Dermis lymphatic vessel endothelial cell (primary cell): ENCODE data around the gene LMNTD2. TPM values are rescaled to one million over a fixed set of nuclear protein-coding genes. Genes with fewer than 3 reads are reported as not detected.

Experiments
- total RNA-seq: library from RNA; depleted of rRNA; stranded (reverse); fragments of >200 nt; gene quantifications from 2 replicates; pipeline ENCODE4 v1.2.1, GENCODE V29; 2014

Gene LMNTD2, protein sequence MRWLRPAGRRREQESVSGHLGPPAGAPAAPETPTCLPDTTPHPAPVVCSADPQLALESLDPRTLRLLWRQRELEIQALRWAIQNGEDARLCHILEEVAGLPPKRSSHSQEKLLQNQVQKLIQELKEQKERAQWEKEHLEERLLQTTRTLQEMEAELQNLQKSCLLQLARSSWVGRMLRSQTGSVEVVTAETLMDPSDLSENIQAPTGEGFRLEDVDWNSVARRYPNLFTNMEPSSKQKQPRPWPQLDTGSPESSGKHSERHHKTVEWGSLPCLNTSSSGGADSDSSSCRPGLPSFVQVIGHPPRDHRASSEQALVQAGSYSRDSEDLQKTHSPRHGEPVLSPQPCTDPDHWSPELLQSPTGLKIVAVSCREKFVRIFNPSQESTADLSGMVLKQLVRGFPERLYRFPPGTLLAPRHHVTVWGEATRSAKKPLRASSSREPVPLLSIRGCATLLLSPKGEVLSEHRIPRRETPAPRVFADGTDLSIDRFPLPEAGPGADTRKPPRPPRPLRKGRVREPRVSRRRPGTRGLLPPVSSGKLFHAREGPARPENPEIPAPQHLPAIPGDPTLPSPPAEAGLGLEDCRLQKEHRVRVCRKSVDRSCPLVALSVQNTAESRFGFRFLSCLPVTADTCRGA
- 1.5 and 1.7 TPM in 2 replicates for total RNA-seq

DNA sequence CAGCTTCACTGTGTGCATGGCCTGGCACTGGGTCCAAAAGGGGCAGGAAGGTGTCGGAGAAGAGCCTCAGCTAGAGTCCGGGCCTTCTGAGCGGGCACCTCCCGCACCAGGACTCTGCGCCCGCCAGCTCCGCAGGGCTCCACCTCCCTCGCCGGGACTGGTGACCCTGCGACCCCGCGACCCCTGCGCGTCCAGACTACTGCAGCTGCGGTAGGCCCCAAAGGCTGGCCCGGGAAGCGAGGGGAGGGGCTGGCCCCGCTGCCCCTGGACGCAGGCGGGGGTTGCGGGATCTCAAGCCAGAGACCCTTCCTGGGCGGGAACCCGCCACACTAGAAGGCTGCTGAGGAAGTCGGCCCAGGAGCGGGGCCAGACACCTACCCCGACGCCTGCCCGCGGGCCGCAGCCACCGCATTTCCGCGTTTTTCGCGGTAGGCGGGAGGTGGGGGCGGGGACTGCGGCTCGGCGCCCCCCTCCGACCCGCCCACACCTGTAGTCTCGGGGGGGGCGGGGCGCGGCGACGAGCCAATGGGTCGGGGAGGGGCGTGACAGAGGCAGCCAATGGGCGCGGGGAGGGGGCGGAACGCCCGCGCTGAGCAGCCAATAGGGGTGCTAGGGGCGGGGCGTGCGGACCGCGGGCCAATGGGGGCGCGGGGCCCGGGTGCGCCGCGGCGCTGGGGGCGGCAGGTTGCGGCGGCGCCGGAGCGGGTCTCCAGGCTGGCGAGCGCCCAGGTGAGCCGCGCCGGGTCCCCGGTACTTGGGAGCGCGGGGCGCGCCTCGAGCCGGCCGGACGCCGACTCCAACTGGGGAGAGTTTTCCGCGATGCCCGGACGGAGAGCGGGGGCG, at the start of gene LMNTD2, which contains the start of gene RASSF7:
TSS of gene LMNTD2 (minus strand) at position 434 of the 843 bp plus-strand sequence. CDS start at position 412, 22 bp downstream.
TSS of gene RASSF7 (plus strand) at position 666 of the 843 bp plus-strand sequence. CDS start 799 bp downstream, outside the sequence.

DNA sequence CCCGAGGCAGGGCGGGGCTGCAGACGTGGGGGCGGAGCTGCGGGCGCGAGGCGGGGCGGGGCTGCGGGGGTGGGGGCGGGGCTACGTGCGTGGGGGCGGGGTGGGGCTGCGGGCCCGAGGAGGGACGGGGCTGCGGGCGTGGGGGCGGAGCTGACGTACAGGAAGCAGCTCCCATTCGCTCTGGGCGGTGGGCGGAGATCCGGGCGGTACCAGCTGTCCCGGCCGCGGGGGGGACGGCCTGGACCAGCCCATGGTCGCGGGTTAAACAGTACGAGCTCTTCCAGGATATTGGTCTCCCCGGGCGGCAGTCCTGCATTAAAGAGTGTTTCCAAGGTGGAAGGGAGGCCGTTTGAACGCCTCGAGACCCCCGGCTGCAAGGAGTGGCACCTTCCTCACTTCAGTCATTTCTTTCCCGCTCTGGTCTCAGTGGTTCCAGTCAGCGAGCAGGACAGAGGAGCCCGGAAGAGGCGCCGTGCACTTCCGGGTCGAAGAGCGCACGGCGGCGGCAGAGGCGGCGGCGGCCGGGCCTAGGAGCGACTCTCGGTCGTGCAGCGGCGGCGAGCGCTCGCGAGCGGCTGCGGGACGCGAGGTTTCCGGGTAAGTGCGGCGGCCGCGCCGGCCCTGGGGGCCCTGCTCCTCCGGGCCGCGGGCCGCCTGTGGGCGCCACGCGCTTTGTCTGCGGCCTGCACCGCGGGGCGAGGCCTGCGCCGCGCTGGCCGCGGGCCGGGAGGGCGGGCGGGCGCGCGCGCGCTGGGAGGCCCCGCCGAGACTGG, 15.6 kb upstream of the LMNTD2 start, which contains the start of gene PHRF1:
TSS of gene PHRF1 (plus strand) at position 475 of the 773 bp plus-strand sequence. CDS start 5,043 bp downstream, outside the sequence.

DNA sequence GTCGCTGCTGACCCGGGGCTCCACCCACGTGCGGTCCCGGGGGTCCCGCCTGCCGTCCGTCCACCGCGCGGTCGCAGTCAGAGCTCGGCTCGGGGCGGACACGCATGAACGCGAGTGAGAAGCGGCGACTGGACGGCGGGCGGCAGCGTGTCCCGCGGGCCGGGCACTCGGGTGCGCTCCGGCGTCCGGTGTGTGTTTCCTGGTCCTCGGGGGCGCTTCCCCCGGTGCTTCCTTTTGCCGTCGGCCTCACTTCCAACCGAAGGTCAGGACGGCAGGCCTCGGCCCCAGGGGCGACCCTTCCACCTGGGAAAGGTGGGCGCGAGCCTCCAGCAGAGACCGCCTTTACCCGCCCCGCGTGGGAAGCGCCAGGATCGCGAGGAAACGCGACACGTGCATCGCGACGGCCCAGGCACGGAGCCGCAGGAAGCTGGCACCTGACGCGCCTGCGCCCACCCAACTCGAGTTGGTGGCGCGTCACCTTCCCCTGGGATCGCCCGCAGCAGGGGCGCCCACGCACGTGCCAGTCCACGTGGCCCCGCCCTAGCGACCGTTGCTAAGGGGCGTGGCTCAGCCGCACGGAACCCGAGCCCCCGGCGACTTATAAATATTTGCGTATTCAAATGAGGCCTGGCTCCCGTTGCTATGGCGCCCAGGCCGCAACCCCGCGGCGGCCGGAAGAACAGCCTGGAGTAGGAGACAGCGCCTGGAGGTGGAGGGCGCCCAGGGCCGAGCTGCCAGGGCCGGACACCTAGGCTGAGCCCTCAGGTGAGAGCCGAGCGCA, 23.5 kb downstream of the LMNTD2 start, which contains the start of gene LRRC56:
TSS of gene LRRC56 (plus strand) at position 687 of the 781 bp plus-strand sequence. CDS start 3,158 bp downstream, outside the sequence.

DNA sequence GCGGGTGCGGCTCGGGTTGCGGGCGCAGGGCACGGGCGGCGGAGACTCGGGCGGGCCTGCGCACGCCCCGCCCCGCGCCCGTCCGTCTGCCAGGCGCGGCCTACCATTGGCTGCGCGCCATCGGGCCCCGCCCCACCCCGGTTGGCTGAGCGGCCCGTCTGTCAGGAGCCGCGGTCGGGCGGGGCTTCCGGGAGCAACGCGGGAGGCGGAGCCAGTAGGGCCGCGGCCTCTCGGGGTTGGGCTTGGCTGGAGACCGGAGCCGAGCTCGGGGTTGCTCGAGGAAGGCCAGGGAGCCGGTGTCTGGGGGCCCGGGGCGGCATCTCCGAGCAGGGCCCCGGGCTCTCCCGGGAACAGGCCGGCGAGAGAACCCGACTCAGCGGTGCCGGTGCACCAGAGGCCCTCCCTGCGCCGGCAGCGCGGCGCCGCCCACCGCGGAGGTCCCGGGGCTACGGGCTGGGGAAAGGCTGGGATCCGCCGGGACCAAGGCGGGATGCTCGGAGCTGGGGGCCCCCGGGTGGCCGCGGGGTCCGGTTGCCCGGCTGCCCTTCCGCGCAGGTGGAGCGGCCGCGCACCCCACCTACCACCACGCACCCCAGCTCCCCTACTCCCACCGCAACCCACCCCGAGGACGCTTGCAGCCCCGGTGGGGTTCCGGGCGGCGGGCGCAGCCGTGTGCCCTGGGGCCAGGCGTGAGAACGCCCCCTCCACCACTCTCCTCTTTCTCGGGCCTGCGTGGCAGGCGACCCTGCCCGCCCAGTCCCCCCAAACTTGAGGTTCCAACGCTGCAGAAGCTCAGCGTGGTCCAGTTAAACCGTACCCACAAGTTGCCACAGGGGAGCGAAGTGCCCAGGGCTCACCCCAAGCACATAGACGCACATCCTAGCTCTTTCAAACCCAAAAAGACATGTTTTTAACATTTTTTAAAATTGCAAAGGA, 24.8 kb downstream of the LMNTD2 start, which contains the start of gene HRAS:
TSS of gene HRAS (minus strand) at position 58 of the 936 bp plus-strand sequence.

DNA sequence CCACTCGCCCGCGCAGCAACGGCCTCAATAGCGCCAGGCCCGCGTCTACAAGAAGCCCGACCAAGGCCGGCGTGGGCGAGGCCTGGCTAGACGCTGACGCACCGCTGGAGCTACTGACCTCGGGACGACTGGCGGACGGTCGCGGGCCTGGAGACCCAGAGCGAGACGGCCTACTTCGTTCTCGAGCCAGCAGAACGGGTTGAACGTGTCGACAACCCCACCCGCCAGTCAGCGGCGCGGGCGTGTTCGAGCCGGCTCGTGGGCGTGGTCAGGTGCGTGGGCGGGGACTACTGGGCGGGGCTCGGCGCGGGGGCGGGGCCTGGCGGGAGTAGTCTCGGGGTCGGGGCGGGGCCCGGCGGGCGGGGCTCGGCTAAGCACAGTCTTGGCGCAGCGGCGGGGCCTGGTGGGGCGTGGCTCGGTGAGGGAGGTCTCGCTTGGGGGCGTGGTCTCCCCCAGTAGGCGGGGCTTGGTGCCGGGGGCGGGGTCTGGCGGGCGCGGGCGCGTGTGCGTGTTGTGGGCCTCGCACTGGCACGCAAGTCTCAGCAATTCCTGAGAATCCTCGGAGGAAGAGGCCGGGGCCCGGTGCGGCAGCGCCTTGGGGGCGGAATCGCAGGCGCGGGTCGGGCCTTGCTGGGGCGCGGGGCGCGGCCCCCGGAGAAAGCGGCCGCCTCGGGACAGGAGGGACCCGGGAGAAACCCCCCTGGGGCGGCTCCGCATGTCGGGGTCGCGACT, 53.4 kb downstream of the LMNTD2 start, which contains the start of gene RNH1:
TSS of gene RNH1 (minus strand) at position 248 of the 732 bp plus-strand sequence. CDS start 5,080 bp downstream, outside the sequence.

Other genes with a start within 250 kb of the LMNTD2 start
- gene IFITM1, start 246.7 kb downstream of the LMNTD2 start, total RNA-seq: 0.09 and 0.65 TPM in 2 replicates
- gene IFITM3, start 239.9 kb downstream of the LMNTD2 start, total RNA-seq: 33.5 and 44.5 TPM in 2 replicates
- gene B4GALNT4, start 191.2 kb downstream of the LMNTD2 start, total RNA-seq: 0.09 and 1.4 TPM in 2 replicates
- 0.11 and 0.26 TPM in 2 replicates for gene PKP3, start 166.5 kb downstream of the LMNTD2 start, total RNA-seq
- gene SIGIRR, start 145.7 kb downstream of the LMNTD2 start, total RNA-seq: 32.7 and 35.2 TPM in 2 replicates
- 0.69 and 0.76 TPM in 2 replicates for gene ANO9, start 118.7 kb downstream of the LMNTD2 start, total RNA-seq
- 31.1 TPM in 2 replicates for gene PTDSS2, start 110.5 kb downstream of the LMNTD2 start, total RNA-seq
- 187 and 237 TPM in 2 replicates for gene RNH1, start 53.5 kb downstream of the LMNTD2 start, total RNA-seq
- 34.2 and 39.2 TPM in 2 replicates for gene HRAS, start 25.2 kb downstream of the LMNTD2 start, total RNA-seq
- 0.34 and 0.43 TPM in 2 replicates for gene LRRC56, start 23.2 kb downstream of the LMNTD2 start, total RNA-seq
- gene RASSF7, start 232 bp upstream of the LMNTD2 start, total RNA-seq: 9.2 and 19.1 TPM in 2 replicates
- 17.6 and 19.3 TPM in 2 replicates for gene PHRF1, start 15.7 kb upstream of the LMNTD2 start, total RNA-seq
- gene IRF7, start 55.2 kb upstream of the LMNTD2 start, total RNA-seq: 7.4 and 11.4 TPM in 2 replicates
- gene CDHR5, start 64.2 kb upstream of the LMNTD2 start, total RNA-seq: not detected in 2 replicates
- gene SCT, start 66.4 kb upstream of the LMNTD2 start, total RNA-seq: not detected in 2 replicates
- not detected in 2 replicates for gene DRD4, start 76.5 kb upstream of the LMNTD2 start, total RNA-seq
- 27.5 and 34.3 TPM in 2 replicates for gene DEAF1, start 134.5 kb upstream of the LMNTD2 start, total RNA-seq
- 7.9 and 11.1 TPM in 2 replicates for gene TMEM80, start 135.1 kb upstream of the LMNTD2 start, total RNA-seq
- 1.9 and 2.1 TPM in 2 replicates for gene EPS8L2, start 145.5 kb upstream of the LMNTD2 start, total RNA-seq
- 96.4 and 101 TPM in 2 replicates for gene TALDO1, start 186.7 kb upstream of the LMNTD2 start, total RNA-seq
- 22.9 and 25.1 TPM in 2 replicates for gene GATD1, start 216.7 kb upstream of the LMNTD2 start, total RNA-seq
- 0.09 TPM in 1 of 2 replicates, not detected in the other for gene CEND1, start 229.4 kb upstream of the LMNTD2 start, total RNA-seq
- gene SLC25A22, start 237.5 kb upstream of the LMNTD2 start, total RNA-seq: 4.7 and 5.2 TPM in 2 replicates
- gene PIDD1, start 244.5 kb upstream of the LMNTD2 start, total RNA-seq: 3.0 and 3.5 TPM in 2 replicates
- gene RPLP2, start 249.2 kb upstream of the LMNTD2 start, total RNA-seq: 292 and 295 TPM in 2 replicates